RWPE2 (cell line): ENCODE results near the gene FZR1.

Experiments
- ATAC-seq: fragments of 200-7000 bp; cut with Tn5 transposase; 3 replicates; pipeline ENCODE4 v1.9.1; 2021; ENCODE audit warnings: low read depth
- DNase-seq: peaks from one replicate; pipeline ENCODE4 v3.0.0-alpha.2; 2020; ENCODE audit warnings: low spot score
- H3K27ac ChIP-seq: fragments of 450-650 bp; 2 replicates; pipeline ENCODE4 v1.5.1; 2017; ENCODE audit warnings: mild to moderate bottlenecking; ENCODE audit not compliant: poor library complexity, severe bottlenecking
- H3K27me3 ChIP-seq: fragments of 250-450 bp; sonication (Bioruptor Pico); 2 replicates; pipeline ENCODE4 v1.5.1; 2021; ENCODE audit warnings: mild to moderate bottlenecking, moderate library complexity; ENCODE audit not compliant: insufficient read depth, poor library complexity, severe bottlenecking
- H3K36me3 ChIP-seq: fragments of 250-450 bp; sonication (Bioruptor Pico); 2 replicates; pipeline ENCODE4 v1.5.1; 2020; ENCODE audit warnings: low read depth, mild to moderate bottlenecking, moderate library complexity
- H3K4me1 ChIP-seq: fragments of 250-450 bp; sonication (Bioruptor Pico); 2 replicates; pipeline ENCODE4 v1.5.1; 2021; ENCODE audit warnings: mild to moderate bottlenecking, moderate library complexity; ENCODE audit not compliant: insufficient read depth, poor library complexity, severe bottlenecking
- H3K4me3 ChIP-seq: fragments of 250-450 bp; sonication (Bioruptor Pico); 2 replicates; pipeline ENCODE4 v1.5.1; 2021; ENCODE audit warnings: mild to moderate bottlenecking, moderate library complexity; ENCODE audit not compliant: severe bottlenecking
- H3K9me3 ChIP-seq: fragments of 250-450 bp; sonication (Bioruptor Pico); 2 replicates; pipeline ENCODE4 v1.5.1; 2021; ENCODE audit warnings: mild to moderate bottlenecking, moderate library complexity; ENCODE audit not compliant: severe bottlenecking
- CTCF ChIP-seq: fragments of 450-650 bp; IDR thresholded peaks from one replicate; pipeline ENCODE4 v1.5.1; 2017; ENCODE audit warnings: mild to moderate bottlenecking, moderate library complexity; ENCODE audit not compliant: poor library complexity, severe bottlenecking

The FZR1 gene

GRCh38 chr19:3501780-3502179, 4.3 kb upstream of the FZR1 start:
- TF ChIP-seq CTCF, result no peak
- Histone ChIP-seq H3K27me3 (no peaks in the 10 kb centered on the region), H3K9me3 (no peaks in the 10 kb centered on the region), H3K4me1 (peaks cover 7% of the 10 kb centered on the region), H3K27ac (no peak overlapping the region), H3K36me3 (no peaks in the 10 kb centered on the region), H3K4me3 (no peak overlapping the region)
- no peak for DNase-seq
- ATAC-seq, result no peak

GRCh38 chr19:3503036-3503572, 3.0 kb upstream of the FZR1 start:
- no peaks in the 10 kb centered on the region for H3K9me3 ChIP-seq
- peaks cover 4% of the 10 kb centered on the region; the same call in 1 of the 2 replicates for H3K36me3 ChIP-seq
- ATAC-seq, result no peak
- no peak overlapping the region for H3K27ac ChIP-seq
- H3K27me3 ChIP-seq, result no peaks in the 10 kb centered on the region
- DNase-seq, result no peak
- TF ChIP-seq CTCF, result no peak
- peaks cover 7% of the 10 kb centered on the region for H3K4me1 ChIP-seq
- no peak overlapping the region for H3K4me3 ChIP-seq

- ATAC-seq, result no peak
- H3K27ac ChIP-seq, result peak overlapping the region; percentile 74
These were observed 1.4 kb upstream of the FZR1 start for GRCh38 chr19:3504735-3505134.

GRCh38 chr19:3506384-3507340, 551 bp downstream of the FZR1 start:
- Histone ChIP-seq H3K27ac (peak overlapping the region; percentile 74), H3K36me3 (peaks cover 33% of the 10 kb centered on the region), H3K27me3 (no peaks in the 10 kb centered on the region), H3K4me1 (peaks cover 19% of the 10 kb centered on the region), H3K9me3 (no peaks in the 10 kb centered on the region), H3K4me3 (peak overlapping the region; percentile 98)
- ATAC-seq, result 0 out of 3 replicates have a peak, but pooled peaks have one; percentile 11
- DNase-seq, result peak; percentile 47
- TF ChIP-seq CTCF, result no peak

More at GRCh38 chr19:3504735-3505134, 1.4 kb upstream of the FZR1 start:
- no peak for TF ChIP-seq CTCF
- no peak overlapping the region for H3K4me3 ChIP-seq
- no peak for DNase-seq
- no peaks in the 10 kb centered on the region for H3K9me3 ChIP-seq
- peaks cover 18% of the 10 kb centered on the region for H3K36me3 ChIP-seq
- H3K27me3 ChIP-seq, result no peaks in the 10 kb centered on the region
- peaks cover 15% of the 10 kb centered on the region for H3K4me1 ChIP-seq
